Astrocyte of the spinal cord (primary cell): ENCODE measurements around the gene DHRSX.
"Not testable (repeated sequence)": the region's sequence is repeated elsewhere in the genome, so short reads cannot be mapped to it uniquely, and the experiment has no call there.

Experiments used
- DNase-seq: peaks from one replicate; pipeline ENCODE4 v3.0.0; 2011; ENCODE audit warnings: low read depth, low spot score
- H3K4me3 ChIP-seq: 2 replicates; pipeline ENCODE4 v1.5.1; 2011; ENCODE audit warnings: low read depth, mild to moderate bottlenecking, low read length, moderate library complexity
- CTCF ChIP-seq: IDR thresholded peaks from 2 replicates; pipeline ENCODE4 v1.5.1; 2012; ENCODE audit warnings: low read depth, mild to moderate bottlenecking, low read length, inconsistent platforms
- in situ Hi-C: cut with HindIII; loops from 2 replicates; pipeline ENCODE4 v1.10.0; 2017; ENCODE audit warnings: low sequenced_read_pairs

Gene DHRSX

DNA sequence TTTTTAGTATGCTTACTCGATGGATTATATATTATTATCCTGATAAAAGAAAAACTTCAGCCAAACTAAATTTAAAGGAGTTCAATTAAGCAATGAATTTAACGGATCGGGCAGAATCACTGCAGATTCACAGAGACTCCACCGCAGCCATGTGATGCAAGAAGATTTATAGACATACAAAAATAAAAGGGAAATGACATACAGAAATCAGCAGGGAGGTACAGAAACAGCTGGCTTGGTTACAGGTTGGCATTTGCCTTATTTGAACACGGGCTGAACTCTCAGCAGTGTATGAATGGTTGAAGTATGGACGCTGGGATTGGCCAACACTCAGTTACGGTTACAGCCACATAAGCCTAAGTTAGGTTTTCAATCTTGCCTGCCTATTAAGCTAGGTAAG is 35.4 kb upstream of the DHRSX start:
- in situ Hi-C loops, result no loop called here
- DNase-seq, result no peak
- no peak for TF ChIP-seq CTCF
- no peak overlapping the region for H3K4me3 ChIP-seq

DNA sequence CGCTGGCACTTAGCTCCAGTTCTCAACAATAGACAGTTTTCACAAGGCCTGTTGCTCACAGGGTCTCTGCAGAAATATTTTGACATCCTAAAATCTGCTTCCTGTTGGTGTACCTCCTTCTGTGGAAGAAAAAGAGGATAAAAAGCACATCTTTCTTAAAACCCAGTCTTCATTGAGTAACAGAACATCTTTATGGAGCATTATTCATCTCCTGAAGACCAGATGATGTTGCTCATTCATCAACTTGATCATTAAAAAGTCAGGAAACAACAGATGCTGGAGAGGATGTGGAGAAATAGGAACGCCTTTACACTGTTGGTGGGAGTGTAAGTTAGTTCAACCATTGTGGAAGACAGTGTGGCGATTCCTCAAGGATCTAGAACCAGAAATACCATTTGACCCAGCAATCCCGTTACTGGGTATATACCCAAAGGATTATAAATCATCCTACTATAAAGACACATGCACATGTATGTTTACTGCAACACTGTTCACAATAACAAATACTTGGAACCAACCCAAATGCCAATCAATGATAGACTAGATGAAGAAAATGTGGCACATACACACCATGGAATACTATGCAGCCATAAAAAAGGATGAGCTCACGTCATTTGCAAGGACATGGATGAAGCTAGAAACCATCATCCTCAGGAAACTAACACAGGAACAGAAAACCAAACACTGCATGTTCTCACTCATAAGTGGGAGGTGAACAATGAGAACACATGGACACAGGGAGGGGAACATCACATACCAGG is 33.7 kb upstream of the DHRSX start:
- in situ Hi-C loops, DNase-seq, H3K4me3 ChIP-seq: not testable (repeated sequence)

GRCh38 chrX:2533424-2533823 is 32.6 kb upstream of the DHRSX start:
- in situ Hi-C loops, result no loop called here
- DNase-seq, result no peak
- H3K4me3 ChIP-seq, result no peak overlapping the region
- no peak for TF ChIP-seq CTCF

GRCh38 chrX:2526390-2526789 is 25.6 kb upstream of the DHRSX start:
- in situ Hi-C loops, result no loop called here
- no peak for TF ChIP-seq CTCF

DNA sequence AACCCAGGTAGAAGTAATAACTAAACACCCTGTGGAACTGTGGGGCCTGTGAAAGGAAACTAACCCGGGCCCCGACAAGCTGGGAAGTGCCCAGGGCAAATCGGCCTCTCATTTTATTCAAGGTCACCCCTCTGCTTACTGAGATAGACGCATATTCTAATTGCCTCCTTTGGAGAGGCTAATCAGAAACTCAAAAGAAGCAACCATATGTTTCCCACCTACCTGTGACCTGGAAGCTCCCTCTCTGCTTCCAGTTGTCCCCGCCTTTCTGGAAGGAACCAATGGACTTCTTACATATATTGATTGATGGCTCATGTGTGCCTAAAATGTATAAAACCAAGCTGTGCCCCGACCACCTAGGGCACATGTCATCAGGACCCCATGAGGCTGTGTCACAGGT is 23.1 kb upstream of the DHRSX start:
- no peak overlapping the region for H3K4me3 ChIP-seq
- TF ChIP-seq CTCF, result no peak
- DNase-seq, result no peak
- in situ Hi-C loops, result no loop called here

More at GRCh38 chrX:2526390-2526789, 25.6 kb upstream of the DHRSX start:
- H3K4me3 ChIP-seq, result no peak overlapping the region
- DNase-seq, result no peak

GRCh38 chrX:2521927-2522386 is 21.2 kb upstream of the DHRSX start:
- H3K4me3 ChIP-seq, result no peak overlapping the region
- in situ Hi-C loops, result no loop called here
- no peak for DNase-seq
- no peak for TF ChIP-seq CTCF

GRCh38 chrX:2521092-2521926 is 20.5 kb upstream of the DHRSX start:
- no peak for DNase-seq
- H3K4me3 ChIP-seq, result no peak overlapping the region
- in situ Hi-C loops, result no loop called here
- TF ChIP-seq CTCF, result no peak
